ENCODE results near the gene BCL7C. TPM values are rescaled to one million over a fixed set of nuclear protein-coding genes. Genes with fewer than 3 reads are reported as not detected.
"Not testable (repeated sequence)": the region's sequence is repeated elsewhere in the genome, so short reads cannot be mapped to it uniquely, and the experiment has no call there.

BCL7C gene
- total and polyA plus RNA-seq, 2 of the 8 experiments (the other 6 are each of a cell fraction or from before 2014, with no cell fraction given): 8.6 to 17.2 TPM

DNA sequence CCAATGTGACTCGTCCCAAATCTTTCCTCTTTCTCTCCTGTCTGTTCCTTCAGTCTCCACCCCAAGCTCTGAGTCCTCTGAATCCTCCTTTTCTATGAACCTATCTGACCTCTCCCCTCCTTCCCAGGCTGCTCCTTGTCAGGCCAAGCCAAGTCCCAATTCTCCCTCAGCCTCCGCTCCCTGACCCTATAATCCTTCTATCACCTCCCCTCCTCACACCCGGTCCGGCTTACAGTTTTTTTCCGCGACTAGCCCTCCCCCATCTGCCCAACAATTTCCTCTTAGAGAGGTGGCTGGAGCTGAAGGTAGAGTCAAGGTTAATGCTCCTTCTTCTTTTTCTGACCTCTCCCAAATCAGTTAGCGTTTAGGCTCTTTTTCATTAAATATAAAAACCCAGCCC lies 33.1 kb downstream of the BCL7C start:
- H4K91ac ChIP-seq (replicated peaks; ENCODE audit: insufficient read length, low read length); H2AFZ ChIP-seq (ENCODE audit: low read length); H3K4ac ChIP-seq (replicated peaks; ENCODE audit: insufficient read length, low read depth, low read length); H3K23me2 ChIP-seq (ENCODE audit: low read depth, low read length); H3K14ac ChIP-seq (ENCODE audit: insufficient read length); H3K27ac ChIP-seq (ENCODE audit: low read depth, low read length); H2AK5ac ChIP-seq (ENCODE audit: low read depth, low read length); H3K4me1 ChIP-seq (replicated peaks in 1 of 4; ENCODE audit: control insufficient read depth in 3 of 4, insufficient read depth in 4 of 4, low read length in 3 of 4); POLR2A ChIA-PET (ENCODE audit: partially characterized antibody); H3K4me3 ChIP-seq (ENCODE audit: extremely low read depth in 1 of 4, insufficient read depth in 2 of 4, low read depth in 3 of 4, low read length in 4 of 4); H3K56ac ChIP-seq (replicated peaks; ENCODE audit: insufficient read length, low read depth, low read length); DNase-seq (ENCODE audit: low read depth in 1 of 2, low spot score in 2 of 2); H2BK20ac ChIP-seq (ENCODE audit: low read length); H4K8ac ChIP-seq (ENCODE audit: extremely low read depth, insufficient read depth, low read length); H3K36me3 ChIP-seq (ENCODE audit: control insufficient read depth in 2 of 4, insufficient read depth in 4 of 4, low read length in 3 of 4); H3K4me2 ChIP-seq (ENCODE audit: insufficient read depth in 1 of 2, low read depth in 2 of 2, low read length in 2 of 2); H4K20me1 ChIP-seq (replicated peaks in 1 of 2; ENCODE audit: control insufficient read depth in 1 of 2, insufficient read depth in 2 of 2, low read length in 2 of 2); H3K18ac ChIP-seq (ENCODE audit: extremely low read depth, low read length); FAIRE-seq; H3K9ac ChIP-seq (replicated peaks in 1 of 4; ENCODE audit: extremely low read depth in 1 of 4, low read depth in 3 of 4, low read length in 3 of 4); H3K79me1 ChIP-seq (ENCODE audit: low read depth, low read length); H3K23ac ChIP-seq (ENCODE audit: insufficient read length); H2BK15ac ChIP-seq (ENCODE audit: low read length); H3K9me3 ChIP-seq (ENCODE audit: insufficient read depth in 2 of 2, low read depth in 1 of 2, low read length in 1 of 2); H2BK12ac ChIP-seq (ENCODE audit: low read depth, low read length); H2BK120ac ChIP-seq (replicated peaks; ENCODE audit: low read depth, low read length); H3K79me2 ChIP-seq (ENCODE audit: control insufficient read depth in 1 of 2, insufficient read depth in 2 of 2, low read length in 2 of 2); H2BK5ac ChIP-seq (ENCODE audit: low read depth, low read length); H4K5ac ChIP-seq (ENCODE audit: insufficient read length, low read depth, low read length): not testable (repeated sequence)
- 88% methylated on average over 7 of the region's 7 CpGs; no CpG with 5 or more reads in 1 of the 2 experiments for WGBS, 2 experiments (ENCODE audit: extremely low coverage in 1 of 2, insufficient coverage in 1 of 2, insufficient read length in 1 of 2, insufficient replicate concordance in 2 of 2, low coverage in 1 of 2, low lambda C conversion rate in 2 of 2, missing lambda C conversion rate in 1 of 2)
- CTCF ChIA-PET (ENCODE audit: partially characterized antibody): interaction anchor here (0.7 kb wide), 1 partner anchor 16 kb away, joined by 3 read pairs; no protein-coding TSS in a partner anchor
- H3K27me3 ChIP-seq (replicated peaks in 1 of 4; ENCODE audit: control insufficient read depth in 3 of 4, extremely low read depth in 1 of 4, insufficient read depth in 3 of 4, low read length in 3 of 4): peaks cover 0 to 11% (median 5%) of the 10 kb centered on the region in 4 experiments; a peak in 3 of 7 replicates
